ENCODE measurements around the gene ID3.

ID3 gene

GRCh38 chr1:23597635-23598388 is 38.5 kb upstream of the ID3 start:
- H3K27me3 ChIP-seq: no peaks in the 10 kb centered on the region
- no peaks in the 10 kb centered on the region for H3K9me3 ChIP-seq (replicated peaks in 1 of 11)
- H3K9ac ChIP-seq: peak overlapping the region in 10 of 11 experiments; percentile 15 to 85 (median 70); a peak in 17 of 22 replicates
- TF ChIP-seq Cebpa-rat (IDR thresholded peaks at IDR 0.05): peak in 5 of 11 experiments; percentile 19 to 88 (median 67); a peak in 9 of 22 replicates
- H3K27ac ChIP-seq: peak overlapping the region; percentile 32 to 93 (median 80); a peak in 21 of 22 replicates
- H3K4me1 ChIP-seq: peaks cover 93 to 100% (median 100%) of the 10 kb centered on the region in 10 experiments
- peak overlapping the region; percentile 82 to 99 (median 87) for H3K4me2 ChIP-seq
- H4K20me1 ChIP-seq: no peaks in the 10 kb centered on the region
- peak overlapping the region in 5 of 10 experiments; percentile 18 to 64 (median 50); a peak in 8 of 20 replicates for H3K4me3 ChIP-seq
- H3K36me3 ChIP-seq: no peaks in the 10 kb centered on the region

- Histone ChIP-seq H3K4me1 (peaks cover 99 to 100% (median 100%) of the 10 kb centered on the region in 10 experiments), H4K20me1 (no peaks in the 10 kb centered on the region), H3K9me3 (replicated peaks in 1 of 11) (no peaks in the 10 kb centered on the region), H3K27ac (peak overlapping the region in 9 of 11 experiments; percentile 61 to 93 (median 86); a peak in 18 of 22 replicates), H3K27me3 (no peaks in the 10 kb centered on the region), H3K4me3 (no peak overlapping the region), H3K36me3 (no peaks in the 10 kb centered on the region), H3K4me2 (peak overlapping the region; percentile 82 to 99 (median 87)), H3K9ac (peak overlapping the region in 6 of 11 experiments; percentile 68 to 85 (median 80); a peak in 11 of 22 replicates)
- no peak for TF ChIP-seq Cebpa-rat (IDR thresholded peaks at IDR 0.05)
These were observed 37.4 kb upstream of the ID3 start for GRCh38 chr1:23596382-23597358.

GRCh38 chr1:23594927-23595353 is 35.6 kb upstream of the ID3 start:
- Histone ChIP-seq H3K4me1 (peaks cover 100% of the 10 kb centered on the region in 10 experiments), H3K27ac (peak overlapping the region; percentile 4 to 93 (median 79); a peak in 21 of 22 replicates), H4K20me1 (no peaks in the 10 kb centered on the region), H3K27me3 (no peaks in the 10 kb centered on the region), H3K36me3 (no peaks in the 10 kb centered on the region), H3K9me3 (replicated peaks in 1 of 11) (no peaks in the 10 kb centered on the region), H3K4me2 (peak overlapping the region; percentile 78 to 99 (median 87)), H3K9ac (peak overlapping the region in 10 of 11 experiments; percentile 8 to 82 (median 60); a peak in 19 of 22 replicates), H3K4me3 (0 out of 20 replicates have a peak overlapping the region, but pooled peaks of 1 of the 10 experiments have one; percentile 1)
- TF ChIP-seq Cebpa-rat (IDR thresholded peaks at IDR 0.05): no peak

- Histone ChIP-seq H3K27ac (peak overlapping the region; percentile 4 to 93 (median 79); a peak in 21 of 22 replicates), H3K9me3 (replicated peaks in 1 of 11) (no peaks in the 10 kb centered on the region), H3K9ac (peak overlapping the region in 10 of 11 experiments; percentile 8 to 82 (median 62); a peak in 19 of 22 replicates), H3K4me2 (peak overlapping the region; percentile 78 to 99 (median 87)), H3K27me3 (no peaks in the 10 kb centered on the region), H3K4me1 (peaks cover 99 to 100% (median 100%) of the 10 kb centered on the region in 10 experiments), H3K36me3 (no peaks in the 10 kb centered on the region), H4K20me1 (no peaks in the 10 kb centered on the region), H3K4me3 (0 out of 20 replicates have a peak overlapping the region, but pooled peaks of 1 of the 10 experiments have one; percentile 1)
- no peak for TF ChIP-seq Cebpa-rat (IDR thresholded peaks at IDR 0.05)
These were observed 35.0 kb upstream of the ID3 start for GRCh38 chr1:23594149-23594907.

GRCh38 chr1:23593556-23594148 is 34.4 kb upstream of the ID3 start:
- Histone ChIP-seq H3K9ac (peak overlapping the region in 9 of 11 experiments; percentile 6 to 82 (median 63); a peak in 14 of 22 replicates), H3K9me3 (replicated peaks in 1 of 11) (no peaks in the 10 kb centered on the region), H3K4me3 (no peak overlapping the region), H3K36me3 (no peaks in the 10 kb centered on the region), H3K27ac (peak overlapping the region in 10 of 11 experiments; percentile 41 to 93 (median 82); a peak in 20 of 22 replicates), H3K4me1 (peaks cover 98 to 100% (median 100%) of the 10 kb centered on the region in 10 experiments), H3K4me2 (peak overlapping the region; percentile 78 to 99 (median 87)), H4K20me1 (no peaks in the 10 kb centered on the region), H3K27me3 (no peaks in the 10 kb centered on the region)
- no peak for TF ChIP-seq Cebpa-rat (IDR thresholded peaks at IDR 0.05)

- Histone ChIP-seq H3K27ac (peak overlapping the region in 10 of 11 experiments; percentile 46 to 93 (median 82); a peak in 19 of 22 replicates), H4K20me1 (no peaks in the 10 kb centered on the region), H3K36me3 (no peaks in the 10 kb centered on the region), H3K27me3 (no peaks in the 10 kb centered on the region), H3K4me3 (no peak overlapping the region), H3K9ac (peak overlapping the region in 9 of 11 experiments; percentile 9 to 82 (median 63); a peak in 17 of 22 replicates), H3K9me3 (replicated peaks in 1 of 11) (no peaks in the 10 kb centered on the region), H3K4me1 (peaks cover 93 to 100% (median 100%) of the 10 kb centered on the region in 10 experiments), H3K4me2 (peak overlapping the region; percentile 78 to 99 (median 87))
- TF ChIP-seq Cebpa-rat (IDR thresholded peaks at IDR 0.05): no peak
These were observed 33.8 kb upstream of the ID3 start for GRCh38 chr1:23593042-23593521.

- Histone ChIP-seq H3K27ac (peak overlapping the region in 10 of 11 experiments; percentile 46 to 93 (median 82); a peak in 19 of 22 replicates), H3K4me1 (peaks cover 92 to 100% (median 100%) of the 10 kb centered on the region in 10 experiments), H4K20me1 (no peaks in the 10 kb centered on the region), H3K27me3 (no peaks in the 10 kb centered on the region), H3K9me3 (replicated peaks in 1 of 11) (no peaks in the 10 kb centered on the region), H3K4me3 (peak overlapping the region in 2 of 10 experiments; percentile 13 to 40; a peak in 1 of 20 replicates), H3K9ac (peak overlapping the region in 9 of 11 experiments; percentile 9 to 82 (median 63); a peak in 17 of 22 replicates), H3K4me2 (peak overlapping the region; percentile 78 to 99 (median 87)), H3K36me3 (no peaks in the 10 kb centered on the region)
- no peak for TF ChIP-seq Cebpa-rat (IDR thresholded peaks at IDR 0.05)
These were observed 33.0 kb upstream of the ID3 start for GRCh38 chr1:23592209-23592892.

Data from BLaER1 treated with 17β-estradiol and CSF1 and Interleukin-3, amounts not matched to agents 10 nM and 100 nM (cell line).